Caki2 (cell line): ENCODE measurements around the gene ABCB7. TPM values are rescaled to one million over a fixed set of nuclear protein-coding genes. Genes with fewer than 3 reads are reported as not detected.
"Not testable (repeated sequence)": the region's sequence is repeated elsewhere in the genome, so short reads cannot be mapped to it uniquely, and the experiment has no call there.

Source experiments
- DNase-seq: peaks from one replicate; pipeline ENCODE4 v3.0.0-alpha.2; 2015; ENCODE audit warnings: low read depth
- in situ Hi-C: cut with HindIII; loops from 2 replicates; pipeline ENCODE4 v1.10.0; 2016; ENCODE audit warnings: low sequenced_read_pairs, low pct_unique_long_range_greater_than_20kb, mixed read lengths
- total RNA-seq: library from RNA; depleted of rRNA; stranded (reverse); fragments of >200 nt; shearing (Covaris generic); gene quantifications from 2 replicates; pipeline ENCODE4 v1.2.3, GENCODE V29; 2014; ENCODE audit warnings: low replicate concordance; rRNA removed

The ABCB7 gene
- total RNA-seq, 1 experiment from 2014 or later, result 23.8 TPM

DNA sequence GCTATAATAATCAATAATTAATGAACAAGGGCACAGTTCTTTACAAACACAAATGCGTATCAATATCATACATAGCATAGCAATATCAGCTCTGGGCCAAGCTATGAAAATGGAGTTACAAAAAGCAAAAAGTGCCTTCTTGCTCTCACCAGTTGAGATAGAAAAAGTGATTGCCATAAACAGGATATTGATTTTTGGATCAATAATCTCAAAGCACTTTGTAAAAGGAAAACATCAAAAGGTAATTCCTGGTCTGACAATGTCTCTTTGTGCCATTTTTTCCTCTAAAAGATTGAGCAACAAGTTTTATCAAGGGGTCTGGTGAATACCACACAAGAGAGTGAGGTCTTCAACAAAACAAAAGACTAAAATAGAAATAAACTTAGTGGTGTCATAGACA, 42.4 kb downstream of the ABCB7 start:
- in situ Hi-C loops, result no loop called here

DNA sequence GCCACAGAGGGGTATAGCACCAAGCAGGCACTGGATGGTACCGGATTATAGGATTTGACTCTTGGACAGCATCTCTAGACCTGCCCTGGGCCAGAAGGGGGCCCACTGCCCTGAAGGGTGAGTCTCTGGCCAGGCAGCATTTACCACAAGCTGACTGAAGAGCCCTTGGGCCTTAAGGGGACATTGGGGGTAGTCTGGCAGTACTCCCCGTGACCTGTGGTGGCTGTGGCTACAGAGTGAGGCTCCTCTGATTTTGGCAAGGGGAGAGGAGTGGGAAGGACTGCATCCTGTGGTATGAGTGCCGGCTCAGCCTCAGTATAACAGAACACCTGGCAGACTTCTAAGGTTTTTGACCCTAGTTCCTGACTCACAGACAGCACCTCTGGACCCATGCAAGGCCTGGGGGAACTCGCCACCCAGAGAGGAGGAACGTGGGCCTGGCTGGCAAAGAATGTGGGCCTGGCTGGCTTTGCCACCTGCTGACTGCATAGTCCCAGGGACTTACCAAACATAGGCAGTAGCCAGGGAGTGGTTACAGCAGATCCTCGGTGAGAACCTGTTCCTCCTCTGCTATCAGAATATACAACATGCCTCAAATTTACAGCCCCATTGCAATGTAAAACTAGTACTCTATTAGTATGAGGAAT, 48.1 kb downstream of the ABCB7 start:
- in situ Hi-C loops, result no loop called here
- DNase-seq, result no peak

More for the DNA sequence above, 42.4 kb downstream of the ABCB7 start:
- DNase-seq, result no peak

DNA sequence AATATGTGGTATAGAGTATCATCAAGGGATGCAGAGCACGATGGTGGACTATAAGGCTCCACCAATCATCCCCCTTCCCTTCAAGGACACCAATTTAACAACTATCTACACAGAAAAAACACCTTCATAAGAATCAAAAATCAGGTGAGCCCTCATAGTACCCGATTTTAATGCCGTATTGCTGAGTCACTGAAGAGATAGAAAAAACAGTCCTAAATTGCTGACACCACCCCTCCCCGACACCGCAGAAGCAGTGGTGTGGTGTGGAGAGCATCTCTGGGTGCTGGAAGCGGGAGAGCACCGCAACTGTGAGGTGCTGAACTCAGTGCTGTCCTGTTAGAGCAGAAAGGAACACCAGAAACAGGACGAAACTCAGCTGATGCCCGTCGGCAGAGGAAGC, 49.3 kb downstream of the ABCB7 start:
- DNase-seq, result no peak
- in situ Hi-C loops, result no loop called here

DNA sequence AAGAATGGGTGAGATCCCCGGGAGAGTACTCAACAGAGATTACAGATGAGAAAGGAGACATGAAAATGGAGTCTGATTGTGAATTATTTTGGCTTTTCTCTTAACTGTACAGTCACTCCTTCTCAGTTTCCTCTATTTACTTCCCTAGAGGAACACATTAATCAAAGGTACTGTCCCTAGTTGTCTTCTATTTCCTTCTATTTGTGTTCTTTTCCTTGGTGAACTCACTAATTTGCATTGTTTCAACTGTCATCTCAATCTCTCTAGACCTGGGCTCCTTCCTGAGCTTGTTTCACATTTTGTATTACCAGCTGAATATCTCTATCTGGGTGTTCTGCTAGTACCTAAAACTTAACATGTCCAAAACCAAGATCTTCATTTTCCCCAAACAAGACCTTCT, 59.8 kb downstream of the ABCB7 start:
- DNase-seq, result no peak
- in situ Hi-C loops, result no loop called here

DNA sequence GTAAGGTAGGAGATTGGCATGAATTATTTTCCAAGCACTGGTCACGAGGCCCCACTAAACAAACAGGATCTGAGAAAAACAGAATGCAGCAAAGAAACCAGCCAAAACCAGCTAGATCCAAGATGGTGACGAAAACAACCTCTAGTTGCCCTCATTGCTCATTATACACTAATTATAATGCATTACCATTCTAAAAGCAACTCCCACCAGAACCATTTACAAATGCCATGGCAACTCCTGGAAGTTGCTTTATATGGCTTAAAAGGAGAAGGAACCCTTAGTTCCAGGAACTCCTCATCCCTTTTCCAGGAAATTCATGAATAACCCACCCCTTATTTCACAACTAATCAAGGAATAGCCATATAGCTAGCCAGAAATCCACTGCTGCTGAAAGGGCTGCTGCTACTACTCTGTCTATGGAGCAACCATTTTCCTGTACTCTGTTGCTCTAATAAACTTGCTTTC, 69.3 kb downstream of the ABCB7 start:
- DNase-seq, result no peak

DNA sequence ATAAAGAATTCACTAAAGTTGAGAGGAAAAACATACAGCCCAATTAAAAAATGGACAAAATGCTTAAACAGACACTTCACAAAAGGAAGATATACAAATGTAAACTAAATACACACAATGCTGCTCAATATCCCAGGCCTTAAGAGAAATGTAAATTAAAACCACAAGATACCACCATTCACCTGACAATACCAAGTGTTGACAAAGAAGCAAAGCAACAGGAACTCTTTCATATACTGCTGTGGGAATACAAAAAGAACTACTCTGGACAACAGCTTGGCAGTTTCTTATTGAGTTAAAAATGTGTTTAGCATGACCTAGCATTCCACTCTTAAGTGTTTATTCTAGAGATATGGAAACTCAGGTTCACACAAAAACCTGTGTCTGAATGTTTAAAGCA, 71.3 kb downstream of the ABCB7 start:
- in situ Hi-C loops, result no loop called here
- no peak for DNase-seq

More for the DNA sequence above, 69.3 kb downstream of the ABCB7 start:
- in situ Hi-C loops, result no loop called here

DNA sequence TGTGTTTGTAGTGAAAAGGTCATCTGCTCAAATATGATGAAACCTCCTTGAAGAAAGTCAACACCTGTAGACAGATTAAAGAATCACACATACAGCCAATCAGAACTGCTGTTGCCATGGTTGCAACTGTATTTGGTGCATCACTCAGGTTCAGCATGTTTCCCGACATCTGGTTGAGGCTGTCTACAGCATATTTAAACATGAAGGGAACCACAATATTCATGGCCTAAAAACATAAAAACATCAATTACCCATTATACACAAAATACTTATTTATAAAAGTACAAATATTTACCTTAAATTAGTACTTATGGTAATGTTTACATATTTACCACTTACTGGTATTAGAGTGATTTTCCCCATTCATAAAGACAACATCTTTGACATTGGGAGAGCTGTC, 79.7 kb downstream of the ABCB7 start:
- no peak for DNase-seq
- in situ Hi-C loops, result no loop called here

DNA sequence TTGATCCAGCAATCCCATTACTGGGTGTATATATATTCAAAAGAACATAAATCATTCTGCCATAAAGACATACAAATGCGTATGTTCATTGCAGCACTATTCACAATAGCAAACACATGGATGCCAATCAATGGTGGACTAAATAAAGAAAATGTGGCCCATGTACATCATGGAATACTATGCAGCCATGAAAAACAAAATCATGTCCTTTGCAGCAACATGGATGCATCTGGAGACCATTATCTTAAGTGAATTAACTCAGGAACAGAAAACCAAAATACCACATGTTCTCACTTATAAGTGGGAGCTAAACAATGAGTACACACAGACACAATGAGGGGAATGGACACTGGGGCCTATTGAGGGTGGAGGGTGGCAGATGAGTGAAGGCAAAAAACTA, 81.6 kb downstream of the ABCB7 start:
- no peak for DNase-seq
- in situ Hi-C loops, result no loop called here

DNA sequence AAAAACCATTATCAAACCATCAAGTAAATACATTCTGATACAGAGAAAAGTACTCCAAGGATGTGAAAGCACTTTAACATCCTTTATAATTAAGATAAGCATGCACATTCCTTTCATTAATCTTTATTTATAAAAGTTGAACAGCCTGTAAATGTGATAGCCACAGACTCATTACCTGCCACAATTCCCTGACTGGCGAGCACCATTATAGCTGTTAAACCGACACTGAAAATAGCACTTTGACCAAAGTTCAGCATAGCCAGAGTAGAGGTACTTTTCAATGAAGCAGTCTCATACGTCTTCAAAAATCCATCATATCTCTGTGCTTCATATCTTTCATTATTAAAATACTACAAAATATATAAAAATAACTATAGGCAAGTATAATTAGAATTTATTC, 84.7 kb downstream of the ABCB7 start:
- in situ Hi-C loops, result no loop called here

DNA sequence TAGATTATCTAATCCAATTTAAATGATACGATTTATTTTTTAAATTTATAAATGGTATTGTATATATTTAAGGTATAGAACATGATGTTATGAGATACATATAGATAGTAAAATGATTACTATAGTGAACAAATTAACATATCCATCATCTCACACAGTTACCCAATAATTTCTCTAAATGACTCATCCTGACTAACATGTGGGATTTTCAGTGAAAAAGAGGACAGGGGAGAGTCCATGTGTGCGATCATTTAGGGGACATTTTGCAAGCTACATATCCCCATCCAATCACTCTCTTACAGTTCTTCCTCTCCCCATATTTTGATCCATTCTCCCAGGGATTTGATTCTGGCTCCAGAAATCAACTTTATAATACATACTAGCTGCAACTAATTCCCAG, 88.2 kb downstream of the ABCB7 start:
- in situ Hi-C loops, result no loop called here
- no peak for DNase-seq

More for the DNA sequence above, 84.7 kb downstream of the ABCB7 start:
- no peak for DNase-seq

DNA sequence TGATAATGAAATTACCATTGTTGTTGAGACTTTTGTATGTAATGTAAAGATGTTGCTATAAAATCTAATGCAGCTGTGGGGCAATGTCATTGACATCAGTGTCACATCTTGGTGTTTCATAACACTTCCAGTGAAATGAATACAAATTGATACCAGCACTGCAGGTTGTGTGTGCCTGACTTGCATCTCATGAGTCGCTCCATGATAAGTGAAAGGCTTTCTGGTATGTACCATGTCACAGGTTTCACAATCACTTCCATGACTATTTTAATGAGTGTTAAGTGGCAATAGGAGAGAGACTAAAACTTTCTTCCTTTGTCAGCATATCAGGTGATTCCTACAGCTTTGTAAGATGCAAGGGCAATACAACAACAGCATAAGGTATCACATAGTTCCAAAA, 94.4 kb downstream of the ABCB7 start:
- DNase-seq, result no peak
- in situ Hi-C loops, result no loop called here

DNA sequence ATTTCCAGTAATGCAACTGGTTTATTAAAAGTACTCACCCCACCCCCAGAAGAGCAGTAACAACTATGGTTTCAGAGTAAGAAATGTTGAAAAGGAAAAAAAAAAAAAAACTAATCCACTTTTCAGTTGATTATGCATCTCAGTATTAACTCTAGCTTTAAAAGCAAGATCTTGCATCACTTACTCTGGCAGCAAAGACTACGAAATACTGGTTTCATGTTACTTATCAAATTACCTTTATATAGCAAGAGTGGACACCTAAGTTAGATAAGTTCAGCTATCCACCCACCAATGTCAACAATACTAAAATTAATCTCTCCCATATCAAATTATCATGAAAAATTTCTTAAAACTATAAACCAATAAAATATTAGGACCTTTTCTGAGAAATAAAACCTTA, 105.0 kb downstream of the ABCB7 start:
- DNase-seq, result no peak
- in situ Hi-C loops, result no loop called here

DNA sequence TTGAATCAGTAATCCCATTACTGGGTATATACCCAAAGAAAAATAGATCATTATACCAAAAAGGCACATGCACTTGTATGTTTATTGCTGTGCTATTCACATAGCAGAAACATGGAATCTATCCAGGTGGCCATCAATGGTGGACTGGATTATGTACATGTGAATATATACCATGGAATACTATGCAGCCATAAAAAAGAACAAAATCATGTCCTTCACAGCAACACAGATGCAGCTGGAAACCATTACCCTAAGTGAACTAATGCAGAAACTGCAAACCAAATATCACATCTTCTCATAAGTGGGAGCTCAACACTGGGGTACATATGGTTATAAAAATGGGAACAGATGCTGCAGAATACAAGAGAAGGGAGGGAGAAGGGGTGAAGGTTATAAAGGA, 110.7 kb downstream of the ABCB7 start:
- DNase-seq, result no peak
- in situ Hi-C loops, result no loop called here

DNA sequence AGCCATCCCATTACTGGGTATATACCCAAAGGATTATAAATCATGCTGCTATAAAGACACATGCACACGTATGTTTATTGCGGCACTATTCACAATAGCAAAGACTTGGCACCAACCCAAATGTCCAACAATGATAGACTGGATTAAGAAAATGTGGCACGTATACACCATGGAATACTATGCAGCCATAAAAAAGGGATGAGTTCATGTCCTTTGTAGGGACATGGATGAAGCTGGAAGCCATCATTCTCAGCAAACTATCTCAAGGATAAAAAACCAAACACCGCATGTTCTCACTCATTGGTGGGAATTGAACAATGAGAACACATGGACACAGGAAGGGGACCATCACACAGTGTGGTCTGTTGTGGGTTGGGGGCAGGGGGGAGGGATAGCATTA, 111.9 kb downstream of the ABCB7 start:
- in situ Hi-C loops, DNase-seq: not testable (repeated sequence)

DNA sequence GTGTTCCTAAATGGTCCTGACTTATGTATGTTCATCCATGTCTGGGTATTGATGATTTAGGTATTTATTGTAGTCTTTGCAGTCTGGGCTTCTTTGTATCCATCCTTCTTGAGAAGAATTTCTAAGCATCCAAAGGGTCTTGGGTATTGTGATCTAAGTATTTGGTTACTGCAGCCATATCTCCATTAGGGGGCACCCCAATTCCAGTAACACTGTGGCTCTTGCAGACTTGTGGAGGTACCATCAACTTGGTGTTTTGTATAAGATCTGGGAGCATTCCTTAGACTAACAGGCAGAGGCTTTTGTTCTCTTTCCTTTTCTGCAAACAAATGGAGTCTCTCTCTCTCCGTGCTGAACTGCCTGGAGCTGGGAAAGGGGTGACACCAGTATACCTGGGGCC, 117.2 kb downstream of the ABCB7 start:
- no peak for DNase-seq
- in situ Hi-C loops, result no loop called here

Other genes with a start within 250 kb of the ABCB7 start
- not detected in 2 replicates for gene NEXMIF, start 230.8 kb downstream of the ABCB7 start, total RNA-seq
- 7.1 and 8.2 TPM in 2 replicates for gene UPRT, start 117.8 kb upstream of the ABCB7 start, total RNA-seq